Endothelial cell of umbilical vein (primary cell): Measurements from ENCODE around the gene ATP13A3. TPM values are rescaled to one million over a fixed set of nuclear protein-coding genes. Genes with fewer than 3 reads are reported as not detected.

Source experiments
- BruUV-seq: library from RNA; stranded (reverse); fragments of 400-500 nt; replicated peaks from 2 replicates; lab custom pipeline; 2021; lab: Mats Ljungman, UMichigan
- CTCF ChIA-PET: fragments of 300-600, 350-600 bp; sonication (Branson Sonifier 250); formaldehyde crosslinking; loops from one replicate; lab custom pipeline; 2021; ENCODE audit warnings: antibody characterized with exemption, inconsistent platforms; lab: Charles Lee
- POLR2A ChIA-PET: fragments of 300-600, 350-600 bp; sonication (Branson Sonifier 250); formaldehyde crosslinking; loops from one replicate; lab custom pipeline; 2021; ENCODE audit warnings: antibody characterized with exemption, inconsistent platforms; lab: Charles Lee
- DNase-seq: peaks from one replicate; pipeline ENCODE4 v3.0.0-alpha.2; 2011; ENCODE audit warnings: low read depth, low spot score
- FAIRE-seq: peaks from 2 replicates; lab custom pipeline; 2011; peaks lifted over from hg19 to GRCh38; lab: Jason Lieb, UNC
- H2AFZ ChIP-seq: 2 replicates; pipeline ENCODE4 v1.6.0; 2012; ENCODE audit warnings: low read depth, low read length, control low read depth, inconsistent platforms
- H3K27ac ChIP-seq: 2 replicates; pipeline ENCODE4 v1.5.1; 2011; ENCODE audit warnings: low read depth, mild to moderate bottlenecking, control low read depth, low read length, moderate library complexity; ENCODE audit not compliant: insufficient read depth
- H3K27me3 ChIP-seq, 2 experiments: 2 replicates each; pipeline versions ENCODE4 v1.6.0 to v1.6.1; 2011; ENCODE audit warnings: low read length in 2 of 2, mixed read lengths in 1 of 2; ENCODE audit not compliant: control insufficient read depth in 2 of 2, insufficient read depth in 2 of 2
- H3K36me3 ChIP-seq, 2 experiments: 2 replicates in 1 of 2; 3 replicates in 1 of 2; pipeline ENCODE4 v1.5.1; 2011; ENCODE audit warnings: low read length in 2 of 2, mild to moderate bottlenecking in 1 of 2, moderate library complexity in 1 of 2; ENCODE audit not compliant: control insufficient read depth in 2 of 2, insufficient read depth in 2 of 2; ENCODE audit errors: extremely low read depth in 1 of 2
- H3K4me1 ChIP-seq: 3 replicates; pipeline ENCODE4 v1.5.1; 2011; ENCODE audit warnings: mild to moderate bottlenecking, low read length; ENCODE audit not compliant: control insufficient read depth, insufficient read depth; ENCODE audit errors: extremely low read depth
- H3K4me2 ChIP-seq: 2 replicates; pipeline ENCODE4 v1.6.1; 2011; ENCODE audit warnings: low read length, control low read depth, mixed read lengths; ENCODE audit not compliant: insufficient read depth
- H3K4me3 ChIP-seq, 3 experiments: fragments of 200-600 bp in 1 of 3; sonication (generic), shearing (Covaris generic) in 1 of 3; replicated peaks in 1 of 3; 2 replicates each; pipeline ENCODE4 v1.5.1; 2011 to 2016; ENCODE audit warnings: control low read depth in 3 of 3, low read length in 3 of 3, mild to moderate bottlenecking in 2 of 3, inconsistent platforms in 1 of 3, low read depth in 1 of 3, moderate library complexity in 1 of 3; ENCODE audit not compliant: insufficient read depth in 1 of 3
- H3K79me2 ChIP-seq: 2 replicates; pipeline ENCODE4 v1.6.0; 2012; ENCODE audit warnings: low read length, inconsistent platforms; ENCODE audit not compliant: control insufficient read depth, insufficient read depth
- H3K9ac ChIP-seq: replicated peaks from 2 replicates; pipeline ENCODE3; 2011; ENCODE audit warnings: low read length, control low read depth; ENCODE audit not compliant: insufficient read depth; ENCODE audit errors: extremely low read depth
- H3K9me1 ChIP-seq: replicated peaks from 3 replicates; pipeline ENCODE4 v1.6.0; 2011; ENCODE audit warnings: mild to moderate bottlenecking, low read length; ENCODE audit not compliant: control insufficient read depth, insufficient read depth; ENCODE audit errors: extremely low read depth
- H3K9me3 ChIP-seq: replicated peaks from 2 replicates; pipeline ENCODE4 v1.5.1; 2012; ENCODE audit warnings: low read length, inconsistent platforms; ENCODE audit not compliant: control insufficient read depth, insufficient read depth
- H4K20me1 ChIP-seq: replicated peaks from 2 replicates; pipeline ENCODE3; 2011; ENCODE audit warnings: mild to moderate bottlenecking, low read length; ENCODE audit not compliant: control insufficient read depth, insufficient read depth; ENCODE audit errors: extremely low read depth
- EZH2 ChIP-seq: IDR thresholded peaks from 2 replicates; pipeline ENCODE4 v1.6.1; 2012; ENCODE audit warnings: borderline replicate concordance, low read depth, mild to moderate bottlenecking, moderate library complexity, low read length, inconsistent platforms; ENCODE audit not compliant: severe bottlenecking
- FOS ChIP-seq: IDR thresholded peaks from 2 replicates; pipeline ENCODE4 v1.6.1; 2011; ENCODE audit warnings: mild to moderate bottlenecking, low read length, moderate library complexity, borderline replicate concordance; ENCODE audit not compliant: insufficient read depth
- GATA2 ChIP-seq: IDR thresholded peaks from 2 replicates; pipeline ENCODE4 v1.7.0; 2011; ENCODE audit warnings: low read depth, mild to moderate bottlenecking, moderate library complexity, mixed read lengths, low read length; ENCODE audit not compliant: insufficient read length, insufficient read depth
- JUN ChIP-seq: IDR thresholded peaks from 2 replicates; pipeline ENCODE4 v1.6.1; 2011; ENCODE audit warnings: borderline replicate concordance, low read depth; ENCODE audit not compliant: insufficient read length, insufficient read depth
- MYC ChIP-seq: IDR thresholded peaks from one replicate; pipeline ENCODE4 v1.6.1; 2011; ENCODE audit warnings: mild to moderate bottlenecking, low read depth, low read length
- POLR2A ChIP-seq: IDR thresholded peaks from 2 replicates; pipeline ENCODE4 v1.6.1; 2012; ENCODE audit warnings: low read depth, mild to moderate bottlenecking, control low read depth, low read length
- POLR2AphosphoS5 ChIP-seq: IDR thresholded peaks from 2 replicates; pipeline ENCODE4 v1.6.1; 2012; ENCODE audit warnings: low read depth, mild to moderate bottlenecking, control low read depth, low read length, moderate library complexity; ENCODE audit not compliant: insufficient read depth
- dilution Hi-C: fragments of 300-500 bp; cut with MboI; formaldehyde crosslinking; loops from one replicate; pipeline ENCODE4 v1.15.0; 2019; ENCODE audit warnings: low sequenced_read_pairs; ENCODE audit not compliant: extremely low pct_ligation_motif_present
- intact Hi-C: fragments of 100-400 bp; cut with micrococcal nuclease; formaldehyde crosslinking; loops from one replicate; pipeline ENCODE4 v1.10.0; 2022
- polyA plus RNA-seq, 4 experiments: library from polyadenylated mRNA; depleted of rRNA in 3 of 4; stranded (reverse) in 3 of 4; unstranded in 1 of 4; fragments of >200 nt; gene quantifications; 2 replicates each; pipeline versions ENCODE4 v1.2.1 to v1.2.3, GENCODE V29; 2011 to 2012; ENCODE audit warnings: missing spikeins in 1 of 4
- total RNA-seq: library from RNA; stranded (reverse); gene quantifications from 2 replicates; pipeline ENCODE4 v1.2.3, GENCODE V29; 2021
- TF ChIP-seq, protein P1 (sequence below): IDR thresholded peaks from 2 replicates; pipeline ENCODE4 v1.6.1; 2011; ENCODE audit not compliant: insufficient read depth, insufficient read length
- TF ChIP-seq, protein P2 (sequence below), 2 donors: IDR thresholded peaks; 1 replicate in 1 of 2; 2 replicates in 1 of 2; pipeline ENCODE4 v1.5.1; 2011; ENCODE audit warnings: low read length in 2 of 2, mild to moderate bottlenecking in 2 of 2, moderate library complexity in 2 of 2, control low read depth in 1 of 2, inconsistent platforms in 1 of 2, low read depth in 1 of 2; ENCODE audit not compliant: insufficient read depth in 1 of 2; ENCODE audit errors: extremely low read depth in 1 of 2

Gene ATP13A3
- total and polyA plus RNA-seq, 2 donors (not counting 3 experiments of a cell fraction or from before 2014, with no cell fraction given) = 12.0 to 59.0 TPM

DNA sequence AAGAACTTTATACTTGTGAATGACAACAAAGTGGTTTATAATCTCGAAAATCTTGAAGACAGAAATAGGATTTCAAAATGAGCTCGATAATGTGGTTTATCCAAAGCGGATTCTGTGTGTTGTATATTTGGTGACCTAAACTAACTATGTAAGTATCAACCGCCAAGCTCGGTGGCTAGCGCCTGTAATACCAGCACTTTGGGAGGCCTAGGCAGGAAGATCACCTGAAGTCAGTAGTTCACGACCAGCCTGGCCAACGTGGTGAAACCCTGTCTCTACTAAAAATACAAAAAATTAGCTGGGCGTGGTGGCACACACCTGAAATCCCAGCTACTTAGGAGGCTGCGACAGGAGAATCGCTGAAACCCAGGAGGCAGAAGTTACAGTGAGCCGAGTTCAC lies 2.2 kb downstream of the ATP13A3 start:
- H3K27me3 ChIP-seq = no peaks in the 10 kb centered on the region
- DNase-seq (no peak), FAIRE-seq (no peak)
- H3K9ac ChIP-seq = no peak overlapping the region
- H3K27ac ChIP-seq = no peak overlapping the region
- H3K79me2 ChIP-seq = peaks cover 62% of the 10 kb centered on the region
- intact Hi-C loops = no loop called here
- H3K4me1 ChIP-seq = peaks cover 24% of the 10 kb centered on the region
- ChIA-PET POLR2A (no interaction called here), CTCF (interaction anchor here (1.2 to 3.4 kb wide), 8 partner anchors 9 to 110 kb away, joined by 3 to 26 read pairs (median 12); no protein-coding TSS in a partner anchor)
- H3K4me2 ChIP-seq = no peak overlapping the region
- no peaks in the 10 kb centered on the region for H3K36me3 ChIP-seq
- no peaks in the 10 kb centered on the region for H3K9me3 ChIP-seq
- H3K9me1 ChIP-seq = no peaks in the 10 kb centered on the region
- H4K20me1 ChIP-seq = no peaks in the 10 kb centered on the region
- H2AFZ ChIP-seq = no peak overlapping the region
- no peak overlapping the region for H3K4me3 ChIP-seq
- TF ChIP-seq POLR2AphosphoS5 (no peak), MYC (no peak), POLR2A (no peak), EZH2 (no peak), FOS (no peak), JUN (no peak), GATA2 (no peak)
- TF ChIP-seq, protein P1, sequence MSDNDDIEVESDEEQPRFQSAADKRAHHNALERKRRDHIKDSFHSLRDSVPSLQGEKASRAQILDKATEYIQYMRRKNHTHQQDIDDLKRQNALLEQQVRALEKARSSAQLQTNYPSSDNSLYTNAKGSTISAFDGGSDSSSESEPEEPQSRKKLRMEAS = no peak
- TF ChIP-seq, protein P2, sequence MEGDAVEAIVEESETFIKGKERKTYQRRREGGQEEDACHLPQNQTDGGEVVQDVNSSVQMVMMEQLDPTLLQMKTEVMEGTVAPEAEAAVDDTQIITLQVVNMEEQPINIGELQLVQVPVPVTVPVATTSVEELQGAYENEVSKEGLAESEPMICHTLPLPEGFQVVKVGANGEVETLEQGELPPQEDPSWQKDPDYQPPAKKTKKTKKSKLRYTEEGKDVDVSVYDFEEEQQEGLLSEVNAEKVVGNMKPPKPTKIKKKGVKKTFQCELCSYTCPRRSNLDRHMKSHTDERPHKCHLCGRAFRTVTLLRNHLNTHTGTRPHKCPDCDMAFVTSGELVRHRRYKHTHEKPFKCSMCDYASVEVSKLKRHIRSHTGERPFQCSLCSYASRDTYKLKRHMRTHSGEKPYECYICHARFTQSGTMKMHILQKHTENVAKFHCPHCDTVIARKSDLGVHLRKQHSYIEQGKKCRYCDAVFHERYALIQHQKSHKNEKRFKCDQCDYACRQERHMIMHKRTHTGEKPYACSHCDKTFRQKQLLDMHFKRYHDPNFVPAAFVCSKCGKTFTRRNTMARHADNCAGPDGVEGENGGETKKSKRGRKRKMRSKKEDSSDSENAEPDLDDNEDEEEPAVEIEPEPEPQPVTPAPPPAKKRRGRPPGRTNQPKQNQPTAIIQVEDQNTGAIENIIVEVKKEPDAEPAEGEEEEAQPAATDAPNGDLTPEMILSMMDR (IDR thresholded peaks at IDR 0.05; ENCODE audit: extremely low read depth in 1 of 2, insufficient read depth in 1 of 2, low read depth in 1 of 2, low read length in 2 of 2) = no peak
- BruUV-seq = no TSS peak
- dilution Hi-C loops = no loop called here
